ENCODE data around the gene KRTAP1-1. TPM values are rescaled to one million over a fixed set of nuclear protein-coding genes. Genes with fewer than 3 reads are reported as not detected.

KRTAP1-1 gene
- total RNA-seq, 1 experiment from 2014 or later = not detected

- TF ChIP-seq MYBL2 (CRISPR knock-in tag; IDR thresholded peaks at IDR 0.05) (no peak), NR2C2 (CRISPR knock-in tag; IDR thresholded peaks at IDR 0.05) (no peak), CDX4 (CRISPR knock-in tag; IDR thresholded peaks at IDR 0.05; ENCODE audit: borderline replicate concordance) (no peak)
- TF ChIP-seq, protein P1, sequence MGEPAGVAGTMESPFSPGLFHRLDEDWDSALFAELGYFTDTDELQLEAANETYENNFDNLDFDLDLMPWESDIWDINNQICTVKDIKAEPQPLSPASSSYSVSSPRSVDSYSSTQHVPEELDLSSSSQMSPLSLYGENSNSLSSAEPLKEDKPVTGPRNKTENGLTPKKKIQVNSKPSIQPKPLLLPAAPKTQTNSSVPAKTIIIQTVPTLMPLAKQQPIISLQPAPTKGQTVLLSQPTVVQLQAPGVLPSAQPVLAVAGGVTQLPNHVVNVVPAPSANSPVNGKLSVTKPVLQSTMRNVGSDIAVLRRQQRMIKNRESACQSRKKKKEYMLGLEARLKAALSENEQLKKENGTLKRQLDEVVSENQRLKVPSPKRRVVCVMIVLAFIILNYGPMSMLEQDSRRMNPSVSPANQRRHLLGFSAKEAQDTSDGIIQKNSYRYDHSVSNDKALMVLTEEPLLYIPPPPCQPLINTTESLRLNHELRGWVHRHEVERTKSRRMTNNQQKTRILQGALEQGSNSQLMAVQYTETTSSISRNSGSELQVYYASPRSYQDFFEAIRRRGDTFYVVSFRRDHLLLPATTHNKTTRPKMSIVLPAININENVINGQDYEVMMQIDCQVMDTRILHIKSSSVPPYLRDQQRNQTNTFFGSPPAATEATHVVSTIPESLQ (CRISPR knock-in tag; IDR thresholded peaks at IDR 0.05) = no peak
- TF ChIP-seq, protein P2, sequence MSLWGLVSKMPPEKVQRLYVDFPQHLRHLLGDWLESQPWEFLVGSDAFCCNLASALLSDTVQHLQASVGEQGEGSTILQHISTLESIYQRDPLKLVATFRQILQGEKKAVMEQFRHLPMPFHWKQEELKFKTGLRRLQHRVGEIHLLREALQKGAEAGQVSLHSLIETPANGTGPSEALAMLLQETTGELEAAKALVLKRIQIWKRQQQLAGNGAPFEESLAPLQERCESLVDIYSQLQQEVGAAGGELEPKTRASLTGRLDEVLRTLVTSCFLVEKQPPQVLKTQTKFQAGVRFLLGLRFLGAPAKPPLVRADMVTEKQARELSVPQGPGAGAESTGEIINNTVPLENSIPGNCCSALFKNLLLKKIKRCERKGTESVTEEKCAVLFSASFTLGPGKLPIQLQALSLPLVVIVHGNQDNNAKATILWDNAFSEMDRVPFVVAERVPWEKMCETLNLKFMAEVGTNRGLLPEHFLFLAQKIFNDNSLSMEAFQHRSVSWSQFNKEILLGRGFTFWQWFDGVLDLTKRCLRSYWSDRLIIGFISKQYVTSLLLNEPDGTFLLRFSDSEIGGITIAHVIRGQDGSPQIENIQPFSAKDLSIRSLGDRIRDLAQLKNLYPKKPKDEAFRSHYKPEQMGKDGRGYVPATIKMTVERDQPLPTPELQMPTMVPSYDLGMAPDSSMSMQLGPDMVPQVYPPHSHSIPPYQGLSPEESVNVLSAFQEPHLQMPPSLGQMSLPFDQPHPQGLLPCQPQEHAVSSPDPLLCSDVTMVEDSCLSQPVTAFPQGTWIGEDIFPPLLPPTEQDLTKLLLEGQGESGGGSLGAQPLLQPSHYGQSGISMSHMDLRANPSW (CRISPR knock-in tag; conservative IDR thresholded peaks at IDR 0.05; ENCODE audit: low read depth) = no peak
Observed at GRCh38 chr17:41013606-41014005, 27.6 kb downstream of the KRTAP1-1 start (continued).

GRCh38 chr17:41013181-41013580, 28.1 kb downstream of the KRTAP1-1 start:
- Mint-ChIP-seq H3K9me3 (no peaks in the 10 kb centered on the region), H3K36me3 (no peaks in the 10 kb centered on the region), H3K27me3 (ENCODE audit: low read depth) (no peaks in the 10 kb centered on the region), H3K4me1 (peaks cover 15% of the 10 kb centered on the region), H3K27ac (no peak overlapping the region), H3K4me3 (no peak overlapping the region)
- DNase-seq (ENCODE audit: low spot score) = no peak
- TF ChIP-seq FOXP1 (CRISPR knock-in tag; IDR thresholded peaks at IDR 0.05; ENCODE audit: borderline replicate concordance) (no peak), ZNF263 (CRISPR knock-in tag; IDR thresholded peaks at IDR 0.05; ENCODE audit: low read depth) (no peak), GABPB1 (CRISPR knock-in tag; IDR thresholded peaks at IDR 0.05) (no peak), CREB1 (CRISPR knock-in tag; IDR thresholded peaks at IDR 0.05) (no peak), GRHL2 (CRISPR knock-in tag; IDR thresholded peaks at IDR 0.05; ENCODE audit: insufficient replicate concordance, severe bottlenecking) (no peak), FOXK1 (CRISPR knock-in tag; IDR thresholded peaks at IDR 0.05) (no peak), RELA (CRISPR knock-in tag; IDR thresholded peaks at IDR 0.05; ENCODE audit: borderline replicate concordance) (no peak), NR2C2 (CRISPR knock-in tag; IDR thresholded peaks at IDR 0.05) (no peak), ZBTB21 (CRISPR knock-in tag; IDR thresholded peaks at IDR 0.05; ENCODE audit: borderline replicate concordance) (no peak), MYBL2 (CRISPR knock-in tag; IDR thresholded peaks at IDR 0.05) (no peak), NR1H2 (CRISPR knock-in tag; IDR thresholded peaks at IDR 0.05) (no peak), SOX15 (CRISPR knock-in tag; IDR thresholded peaks at IDR 0.05) (no peak), JUN (CRISPR knock-in tag; IDR thresholded peaks at IDR 0.05) (no peak), PRDM15 (CRISPR knock-in tag; IDR thresholded peaks at IDR 0.05) (no peak)
- TF ChIP-seq, protein P3, sequence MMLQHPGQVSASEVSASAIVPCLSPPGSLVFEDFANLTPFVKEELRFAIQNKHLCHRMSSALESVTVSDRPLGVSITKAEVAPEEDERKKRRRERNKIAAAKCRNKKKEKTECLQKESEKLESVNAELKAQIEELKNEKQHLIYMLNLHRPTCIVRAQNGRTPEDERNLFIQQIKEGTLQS (CRISPR knock-in tag; conservative IDR thresholded peaks at IDR 0.05) = no peak
- TF ChIP-seq, protein P4, sequence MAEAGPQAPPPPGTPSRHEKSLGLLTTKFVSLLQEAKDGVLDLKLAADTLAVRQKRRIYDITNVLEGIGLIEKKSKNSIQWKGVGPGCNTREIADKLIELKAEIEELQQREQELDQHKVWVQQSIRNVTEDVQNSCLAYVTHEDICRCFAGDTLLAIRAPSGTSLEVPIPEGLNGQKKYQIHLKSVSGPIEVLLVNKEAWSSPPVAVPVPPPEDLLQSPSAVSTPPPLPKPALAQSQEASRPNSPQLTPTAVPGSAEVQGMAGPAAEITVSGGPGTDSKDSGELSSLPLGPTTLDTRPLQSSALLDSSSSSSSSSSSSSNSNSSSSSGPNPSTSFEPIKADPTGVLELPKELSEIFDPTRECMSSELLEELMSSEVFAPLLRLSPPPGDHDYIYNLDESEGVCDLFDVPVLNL (CRISPR knock-in tag; IDR thresholded peaks at IDR 0.05; ENCODE audit: borderline replicate concordance, low read depth) = no peak
- no peak for ATAC-seq
- CTCF ChIA-PET = no interaction called here
- POLR2A ChIA-PET = no interaction called here
